GM12878 (cell line): ENCODE measurements around the gene CDHR2. TPM values are rescaled to one million over a fixed set of nuclear protein-coding genes. Genes with fewer than 3 reads are reported as not detected.

ENCODE experiments used
- ATAC-seq: fragments of 200-7000 bp; cut with Tn5 transposase; 3 replicates; pipeline ENCODE4 v1.9.1; 2020; ENCODE audit warnings: mild to moderate bottlenecking, moderate library complexity
- BruUV-seq: library from RNA; stranded (reverse); fragments of 400-500 nt; replicated peaks from 2 replicates; lab custom pipeline; 2021; lab: Mats Ljungman, UMichigan
- CTCF ChIA-PET: fragments of 300-600 bp; sonication (Branson Sonifier 250); formaldehyde crosslinking; extraction: SDS; loops from one replicate; lab custom pipeline; 2021; ENCODE audit warnings: inconsistent platforms; lab: Yijun Ruan, JAX
- POLR2A ChIA-PET: fragments of 350-600 bp; formaldehyde crosslinking; extraction: SDS; loops from one replicate; lab custom pipeline; 2021; ENCODE audit warnings: inconsistent platforms; lab: Charles Lee
- RAD21 ChIA-PET: fragments of 300-600 bp; sonication (Branson Sonifier 250); formaldehyde crosslinking; loops from one replicate; lab custom pipeline; 2023; ENCODE audit warnings: antibody characterized with exemption; ENCODE audit not compliant: unreplicated experiment; lab: Charles Lee
- SMC1A ChIA-PET: fragments of 300-600 bp; sonication (Branson Sonifier 250); formaldehyde crosslinking; loops from one replicate; lab custom pipeline; 2023; ENCODE audit not compliant: unreplicated experiment, uncharacterized antibody; lab: Charles Lee
- DNase-seq: peaks from one replicate; pipeline ENCODE4 v3.0.0-alpha.2; 2011; ENCODE audit warnings: low read depth, low spot score
- FAIRE-seq: peaks from 3 replicates; lab custom pipeline; 2011; peaks lifted over from hg19 to GRCh38; lab: Jason Lieb, UNC
- H2AFZ ChIP-seq: 2 replicates; pipeline ENCODE4 v1.6.0; 2011; ENCODE audit warnings: low read depth, low read length, control low read depth; ENCODE audit not compliant: control insufficient read depth
- H3K27ac ChIP-seq: 2 replicates; pipeline ENCODE4 v1.5.1; 2011; ENCODE audit warnings: control low read depth; ENCODE audit not compliant: control insufficient read depth, insufficient read depth
- H3K27me3 ChIP-seq, 2 experiments: replicated peaks in 1 of 2; 2 replicates each; pipeline versions ENCODE4 v1.6.0 to v1.6.1; 2011; ENCODE audit warnings: low read length in 1 of 2; ENCODE audit not compliant: control insufficient read depth in 2 of 2, insufficient read depth in 2 of 2
- H3K36me3 ChIP-seq, 2 experiments: 2 replicates each; pipeline ENCODE4 v1.5.1; 2011; ENCODE audit warnings: low read length in 1 of 2; ENCODE audit not compliant: control insufficient read depth in 2 of 2, insufficient read depth in 2 of 2
- H3K4me1 ChIP-seq: 2 replicates; pipeline ENCODE4 v1.6.1; 2011; ENCODE audit warnings: mild to moderate bottlenecking, low read length, moderate library complexity, mixed read lengths; ENCODE audit not compliant: control insufficient read depth, insufficient read depth
- H3K4me2 ChIP-seq: 2 replicates; pipeline ENCODE4 v1.6.0; 2011; ENCODE audit warnings: control low read depth; ENCODE audit not compliant: control insufficient read depth, insufficient read depth
- H3K4me3 ChIP-seq: fragments of 200-600 bp; sonication (generic); 2 replicates; pipeline ENCODE4 v1.5.1; 2016
- H3K79me2 ChIP-seq: 2 replicates; pipeline ENCODE4 v1.6.0; 2011; ENCODE audit warnings: low read length; ENCODE audit not compliant: control insufficient read depth, insufficient read depth
- H3K9ac ChIP-seq: 2 replicates; pipeline ENCODE4 v1.8.0; 2011; ENCODE audit warnings: low read length, control low read depth, mixed read lengths; ENCODE audit not compliant: control insufficient read depth, insufficient read depth
- H3K9me3 ChIP-seq: replicated peaks from 3 replicates; pipeline ENCODE4 v1.5.1; 2011; ENCODE audit warnings: mild to moderate bottlenecking, low read length; ENCODE audit not compliant: control insufficient read depth, insufficient read depth
- H4K20me1 ChIP-seq: 2 replicates; pipeline ENCODE4 v1.6.0; 2011; ENCODE audit not compliant: control insufficient read depth, insufficient read depth
- CBX5 ChIP-seq: sonication (generic); IDR thresholded peaks from 2 replicates; pipeline ENCODE4 v1.6.1; 2016; ENCODE audit warnings: low read depth, moderate library complexity, mild to moderate bottlenecking, inconsistent platforms
- CREB1 ChIP-seq: IDR thresholded peaks from 2 replicates; pipeline ENCODE4 v1.6.1; 2012; ENCODE audit warnings: low read depth, mild to moderate bottlenecking, inconsistent platforms
- NFIC ChIP-seq: IDR thresholded peaks from 2 replicates; pipeline ENCODE4 v1.6.1; 2012; ENCODE audit warnings: low read depth, mild to moderate bottlenecking, inconsistent platforms, low read length, moderate library complexity
- WGBS: methylation state at CpG from one replicate; pipeline ENCODE4 v1.1.6; 2016; ENCODE audit warnings: low lambda C conversion rate; ENCODE audit not compliant: insufficient replicate concordance, insufficient coverage; ENCODE audit errors: missing lambda C conversion rate; 5-methylcytosine and 5-hydroxymethylcytosine counted together
- in situ Hi-C: fragments of 300-500 bp; cut with MboI; formaldehyde crosslinking; loops from 9 replicates; pipeline ENCODE4 v1.14.3; 2018; ENCODE audit warnings: mixed read lengths
- intact Hi-C: fragments of 100-400 bp; cut with micrococcal nuclease; formaldehyde crosslinking; loops from one replicate; pipeline ENCODE4 v1.14.2; 2022; ENCODE audit not compliant: unreplicated experiment
- polyA plus RNA-seq, 11 experiments: library from polyadenylated mRNA; depleted of rRNA in 4 of 11; unstranded in 6 of 11; stranded (reverse) in 5 of 11; fragments of >200 nt; fragmentation: Nextera tagmentation in 4 of 11; fragmentation: Illumina TruSeq in 1 of 11; extraction: Ambion mirVana in 4 of 11; extraction: Trizol in 1 of 11; gene quantifications; 1 replicate in 1 of 11; 2 replicates in 10 of 11; pipeline versions ENCODE4 v1.2.1 to v1.2.3, GENCODE V29; 2011 to 2016; ENCODE audit warnings: inconsistent platforms in 2 of 11, missing spikeins in 2 of 11, low read depth in 1 of 11
- total RNA-seq, 4 experiments: library from RNA; depleted of rRNA in 3 of 4; stranded (reverse); fragments of >200 nt in 3 of 4; fragmentation: Illumina TruSeq in 1 of 4; extraction: Trizol in 1 of 4; gene quantifications; 2 replicates each; pipeline versions ENCODE4 v1.2.1 to v1.2.3, GENCODE V29; 2013 to 2021
- TF ChIP-seq, protein P1 (sequence below): fragments of 450-650 bp; IDR thresholded peaks from 2 replicates; pipeline ENCODE4 v1.6.1; 2017; ENCODE audit warnings: borderline replicate concordance
- TF ChIP-seq, protein P2 (sequence below): fragments of 450-650 bp; formaldehyde crosslinking; IDR thresholded peaks from 2 replicates; pipeline ENCODE4 v1.4.0; 2020; ENCODE audit warnings: mild to moderate bottlenecking, moderate library complexity
- TF ChIP-seq, protein P3 (sequence below): fragments of 450-650 bp; IDR thresholded peaks from 2 replicates; pipeline ENCODE4 v1.6.1; 2017; ENCODE audit warnings: antibody characterized with exemption, mild to moderate bottlenecking, moderate library complexity

The CDHR2 gene
- total and polyA plus RNA-seq, 10 of the 15 experiments (the other 5 are each of a cell fraction or from before 2014, with no cell fraction given), result 0.03 to 0.46 (median 0.06) TPM; not detected in 5

DNA sequence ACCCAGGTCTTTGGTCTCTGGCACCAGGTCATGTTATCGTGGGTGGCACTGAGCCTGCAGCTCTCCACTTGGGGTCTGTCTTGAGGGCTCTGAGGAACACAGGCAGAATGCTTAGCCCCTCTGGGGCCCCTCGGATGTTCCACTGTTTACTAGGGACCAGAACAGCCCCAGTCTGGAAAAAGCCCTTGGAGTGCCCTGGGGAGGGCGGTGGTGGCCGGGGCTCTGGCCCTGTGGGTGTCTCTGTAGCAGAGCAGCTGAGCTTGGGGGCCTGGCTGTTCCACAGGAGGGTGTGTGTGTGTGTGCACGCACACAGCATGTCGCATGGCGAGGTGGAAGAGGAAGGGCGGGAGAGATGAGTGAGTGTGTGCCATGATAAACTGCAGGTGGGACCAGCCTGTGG, 45.4 kb downstream of the CDHR2 start:
- Histone ChIP-seq H3K9me3 (no peaks in the 10 kb centered on the region; the same call in 2 of the 3 replicates), H3K79me2 (no peaks in the 10 kb centered on the region), H3K4me1 (no peaks in the 10 kb centered on the region), H3K27ac (no peak overlapping the region), H3K9ac (no peak overlapping the region), H3K4me3 (no peak overlapping the region), H3K27me3 (no peaks in the 10 kb centered on the region), H4K20me1 (no peaks in the 10 kb centered on the region), H3K4me2 (no peak overlapping the region), H2AFZ (no peak overlapping the region), H3K36me3 (no peaks in the 10 kb centered on the region)
- in situ Hi-C loops (loop anchor here (25.0 kb wide), 1 partner anchor 857 kb away; no protein-coding TSS in a partner anchor), intact Hi-C loops (no loop called here)
- TF ChIP-seq CBX5 (no peak), CREB1 (no peak), NFIC (no peak)
- TF ChIP-seq, protein P1, sequence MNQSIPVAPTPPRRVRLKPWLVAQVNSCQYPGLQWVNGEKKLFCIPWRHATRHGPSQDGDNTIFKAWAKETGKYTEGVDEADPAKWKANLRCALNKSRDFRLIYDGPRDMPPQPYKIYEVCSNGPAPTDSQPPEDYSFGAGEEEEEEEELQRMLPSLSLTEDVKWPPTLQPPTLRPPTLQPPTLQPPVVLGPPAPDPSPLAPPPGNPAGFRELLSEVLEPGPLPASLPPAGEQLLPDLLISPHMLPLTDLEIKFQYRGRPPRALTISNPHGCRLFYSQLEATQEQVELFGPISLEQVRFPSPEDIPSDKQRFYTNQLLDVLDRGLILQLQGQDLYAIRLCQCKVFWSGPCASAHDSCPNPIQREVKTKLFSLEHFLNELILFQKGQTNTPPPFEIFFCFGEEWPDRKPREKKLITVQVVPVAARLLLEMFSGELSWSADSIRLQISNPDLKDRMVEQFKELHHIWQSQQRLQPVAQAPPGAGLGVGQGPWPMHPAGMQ, result no peak
- TF ChIP-seq, protein P2, sequence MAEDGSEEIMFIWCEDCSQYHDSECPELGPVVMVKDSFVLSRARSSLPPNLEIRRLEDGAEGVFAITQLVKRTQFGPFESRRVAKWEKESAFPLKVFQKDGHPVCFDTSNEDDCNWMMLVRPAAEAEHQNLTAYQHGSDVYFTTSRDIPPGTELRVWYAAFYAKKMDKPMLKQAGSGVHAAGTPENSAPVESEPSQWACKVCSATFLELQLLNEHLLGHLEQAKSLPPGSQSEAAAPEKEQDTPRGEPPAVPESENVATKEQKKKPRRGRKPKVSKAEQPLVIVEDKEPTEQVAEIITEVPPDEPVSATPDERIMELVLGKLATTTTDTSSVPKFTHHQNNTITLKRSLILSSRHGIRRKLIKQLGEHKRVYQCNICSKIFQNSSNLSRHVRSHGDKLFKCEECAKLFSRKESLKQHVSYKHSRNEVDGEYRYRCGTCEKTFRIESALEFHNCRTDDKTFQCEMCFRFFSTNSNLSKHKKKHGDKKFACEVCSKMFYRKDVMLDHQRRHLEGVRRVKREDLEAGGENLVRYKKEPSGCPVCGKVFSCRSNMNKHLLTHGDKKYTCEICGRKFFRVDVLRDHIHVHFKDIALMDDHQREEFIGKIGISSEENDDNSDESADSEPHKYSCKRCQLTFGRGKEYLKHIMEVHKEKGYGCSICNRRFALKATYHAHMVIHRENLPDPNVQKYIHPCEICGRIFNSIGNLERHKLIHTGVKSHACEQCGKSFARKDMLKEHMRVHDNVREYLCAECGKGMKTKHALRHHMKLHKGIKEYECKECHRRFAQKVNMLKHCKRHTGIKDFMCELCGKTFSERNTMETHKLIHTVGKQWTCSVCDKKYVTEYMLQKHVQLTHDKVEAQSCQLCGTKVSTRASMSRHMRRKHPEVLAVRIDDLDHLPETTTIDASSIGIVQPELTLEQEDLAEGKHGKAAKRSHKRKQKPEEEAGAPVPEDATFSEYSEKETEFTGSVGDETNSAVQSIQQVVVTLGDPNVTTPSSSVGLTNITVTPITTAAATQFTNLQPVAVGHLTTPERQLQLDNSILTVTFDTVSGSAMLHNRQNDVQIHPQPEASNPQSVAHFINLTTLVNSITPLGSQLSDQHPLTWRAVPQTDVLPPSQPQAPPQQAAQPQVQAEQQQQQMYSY (CRISPR knock-in tag), result no peak
- TF ChIP-seq, protein P3, sequence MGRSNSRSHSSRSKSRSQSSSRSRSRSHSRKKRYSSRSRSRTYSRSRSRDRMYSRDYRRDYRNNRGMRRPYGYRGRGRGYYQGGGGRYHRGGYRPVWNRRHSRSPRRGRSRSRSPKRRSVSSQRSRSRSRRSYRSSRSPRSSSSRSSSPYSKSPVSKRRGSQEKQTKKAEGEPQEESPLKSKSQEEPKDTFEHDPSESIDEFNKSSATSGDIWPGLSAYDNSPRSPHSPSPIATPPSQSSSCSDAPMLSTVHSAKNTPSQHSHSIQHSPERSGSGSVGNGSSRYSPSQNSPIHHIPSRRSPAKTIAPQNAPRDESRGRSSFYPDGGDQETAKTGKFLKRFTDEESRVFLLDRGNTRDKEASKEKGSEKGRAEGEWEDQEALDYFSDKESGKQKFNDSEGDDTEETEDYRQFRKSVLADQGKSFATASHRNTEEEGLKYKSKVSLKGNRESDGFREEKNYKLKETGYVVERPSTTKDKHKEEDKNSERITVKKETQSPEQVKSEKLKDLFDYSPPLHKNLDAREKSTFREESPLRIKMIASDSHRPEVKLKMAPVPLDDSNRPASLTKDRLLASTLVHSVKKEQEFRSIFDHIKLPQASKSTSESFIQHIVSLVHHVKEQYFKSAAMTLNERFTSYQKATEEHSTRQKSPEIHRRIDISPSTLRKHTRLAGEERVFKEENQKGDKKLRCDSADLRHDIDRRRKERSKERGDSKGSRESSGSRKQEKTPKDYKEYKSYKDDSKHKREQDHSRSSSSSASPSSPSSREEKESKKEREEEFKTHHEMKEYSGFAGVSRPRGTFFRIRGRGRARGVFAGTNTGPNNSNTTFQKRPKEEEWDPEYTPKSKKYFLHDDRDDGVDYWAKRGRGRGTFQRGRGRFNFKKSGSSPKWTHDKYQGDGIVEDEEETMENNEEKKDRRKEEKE, result no peak
- CTCF ChIA-PET, result no interaction called here
- POLR2A ChIA-PET, result no interaction called here
- no peak for ATAC-seq
- BruUV-seq, result no TSS peak
- DNase-seq, result no peak
- RAD21 ChIA-PET, result no interaction called here
- SMC1A ChIA-PET, result no interaction called here
- FAIRE-seq, result no peak
- 79% methylated on average over 4 of the region's 8 CpGs for WGBS
